VCaP (cell line): ENCODE data around the gene PPP1R14B.

Source experiments
- H3K27ac ChIP-seq: fragments of 450-650 bp; 2 replicates; pipeline ENCODE4 v1.5.1; 2017
- TF ChIP-seq, protein P1 (sequence below): fragments of 450-650 bp; conservative IDR thresholded peaks from 2 replicates; pipeline ENCODE4 v1.5.1; 2017; ENCODE audit warnings: mild to moderate bottlenecking, moderate library complexity

Gene PPP1R14B

DNA sequence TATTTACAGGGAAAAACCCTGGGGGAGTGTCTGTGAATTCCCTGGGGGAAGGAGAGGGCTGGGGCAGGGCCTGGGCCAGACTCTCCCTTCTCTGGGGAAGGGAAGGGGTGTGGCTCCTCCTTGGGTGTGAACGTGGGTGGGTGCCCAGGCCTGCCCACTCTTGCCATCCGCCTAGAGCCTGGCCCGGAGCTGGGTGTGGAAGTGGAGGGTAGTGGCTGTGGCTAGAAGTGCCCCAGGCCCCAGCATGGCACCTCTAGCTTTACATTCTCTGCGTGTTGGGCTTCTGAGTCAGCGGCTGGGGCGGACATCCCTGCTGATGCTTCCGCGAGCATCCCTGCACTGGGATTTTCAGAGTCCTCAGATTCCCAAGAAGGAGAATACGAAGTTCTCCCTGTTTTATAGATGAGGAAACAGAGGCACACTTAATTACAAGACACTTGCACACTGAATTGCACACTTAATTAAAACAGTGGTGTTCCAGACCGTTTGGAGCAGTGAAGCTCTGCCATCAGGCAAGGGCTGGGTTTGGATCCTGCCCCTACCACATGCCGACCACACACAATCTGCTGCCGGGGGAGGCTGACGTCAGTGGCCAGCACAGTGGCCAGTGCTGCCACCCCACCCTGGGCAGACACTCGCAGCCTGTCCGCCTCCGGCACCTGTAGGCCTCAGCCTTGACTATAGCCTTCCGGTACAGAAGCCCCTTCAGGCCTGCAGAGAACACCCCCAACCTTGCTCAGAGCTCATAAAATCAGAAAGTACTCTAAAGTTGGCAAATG lies 30.1 kb upstream of the PPP1R14B start:
- H3K27ac ChIP-seq, result peak overlapping the region; percentile 0; the same call in 1 of the 2 replicates
- TF ChIP-seq, protein P1, sequence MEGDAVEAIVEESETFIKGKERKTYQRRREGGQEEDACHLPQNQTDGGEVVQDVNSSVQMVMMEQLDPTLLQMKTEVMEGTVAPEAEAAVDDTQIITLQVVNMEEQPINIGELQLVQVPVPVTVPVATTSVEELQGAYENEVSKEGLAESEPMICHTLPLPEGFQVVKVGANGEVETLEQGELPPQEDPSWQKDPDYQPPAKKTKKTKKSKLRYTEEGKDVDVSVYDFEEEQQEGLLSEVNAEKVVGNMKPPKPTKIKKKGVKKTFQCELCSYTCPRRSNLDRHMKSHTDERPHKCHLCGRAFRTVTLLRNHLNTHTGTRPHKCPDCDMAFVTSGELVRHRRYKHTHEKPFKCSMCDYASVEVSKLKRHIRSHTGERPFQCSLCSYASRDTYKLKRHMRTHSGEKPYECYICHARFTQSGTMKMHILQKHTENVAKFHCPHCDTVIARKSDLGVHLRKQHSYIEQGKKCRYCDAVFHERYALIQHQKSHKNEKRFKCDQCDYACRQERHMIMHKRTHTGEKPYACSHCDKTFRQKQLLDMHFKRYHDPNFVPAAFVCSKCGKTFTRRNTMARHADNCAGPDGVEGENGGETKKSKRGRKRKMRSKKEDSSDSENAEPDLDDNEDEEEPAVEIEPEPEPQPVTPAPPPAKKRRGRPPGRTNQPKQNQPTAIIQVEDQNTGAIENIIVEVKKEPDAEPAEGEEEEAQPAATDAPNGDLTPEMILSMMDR, result no peak

GRCh38 chr11:64275841-64276240 lies 29.1 kb upstream of the PPP1R14B start:
- TF ChIP-seq, protein P1, result no peak
- H3K27ac ChIP-seq, result peak overlapping the region; percentile 99; the same call in 1 of the 2 replicates

- TF ChIP-seq, protein P1, result no peak
- H3K27ac ChIP-seq, result peak overlapping the region; percentile 99
These were observed 28.5 kb upstream of the PPP1R14B start for GRCh38 chr11:64275031-64275800.

GRCh38 chr11:64269540-64270220 lies 22.9 kb upstream of the PPP1R14B start:
- TF ChIP-seq, protein P1, result peak; percentile 52
- peak overlapping the region; percentile 100 for H3K27ac ChIP-seq

DNA sequence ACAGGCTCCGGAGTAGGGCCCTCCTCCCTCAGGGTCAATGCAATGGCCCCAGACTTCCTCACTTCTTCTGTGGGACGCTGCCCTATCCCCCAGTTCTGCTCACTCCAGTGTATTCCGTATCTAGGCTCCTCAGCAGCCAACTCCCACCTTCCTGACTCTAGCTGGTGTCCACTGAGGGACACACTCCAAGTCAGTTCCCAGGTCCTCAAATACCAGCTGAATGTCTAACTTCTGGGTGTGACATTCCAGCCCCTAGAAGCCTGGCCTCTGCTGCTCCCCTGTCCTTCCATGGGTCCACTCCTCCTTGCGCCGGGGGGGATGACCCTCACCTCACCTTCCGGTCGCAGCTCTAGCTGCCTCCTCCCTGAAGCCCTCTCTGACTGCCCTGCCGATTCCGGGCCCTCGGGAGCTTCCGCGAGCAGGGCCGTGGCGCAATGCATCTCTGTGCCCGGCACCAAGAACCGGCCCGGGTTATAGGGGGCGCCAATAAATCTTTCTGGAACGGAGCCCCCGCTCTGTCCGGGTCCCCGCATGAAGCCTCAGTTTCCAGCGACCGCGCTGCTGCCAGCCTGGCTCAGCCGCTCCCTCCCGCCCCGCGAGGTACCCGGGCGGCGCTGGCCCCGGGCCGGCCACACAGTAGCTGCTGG lies 22.3 kb upstream of the PPP1R14B start:
- TF ChIP-seq, protein P1, result no peak
- peak overlapping the region; percentile 100 for H3K27ac ChIP-seq

GRCh38 chr11:64268025-64268892 lies 21.5 kb upstream of the PPP1R14B start:
- TF ChIP-seq, protein P1, result no peak
- peak overlapping the region; percentile 100 for H3K27ac ChIP-seq
